ENCODE measurements around the gene PMEPA1.

DNA sequence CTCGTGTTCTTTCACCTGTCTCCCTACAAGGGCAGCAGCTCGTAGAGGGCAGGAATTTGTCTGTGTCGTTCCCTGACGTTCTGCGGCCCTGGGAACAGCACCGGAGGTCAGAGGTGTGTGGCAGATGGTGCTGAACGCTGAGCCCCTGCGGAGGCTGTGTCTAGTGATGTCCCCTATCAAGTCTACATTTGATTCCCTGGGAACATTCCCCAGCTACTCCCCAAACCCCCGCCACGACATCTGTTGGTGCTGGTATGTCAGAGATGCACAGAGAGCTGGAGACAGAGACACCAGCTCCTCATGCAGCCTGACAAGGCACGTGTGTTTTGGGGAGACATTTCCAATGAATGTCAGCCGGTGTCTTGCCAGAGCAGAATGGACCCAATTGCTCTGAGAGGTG, 7.7 kb downstream of the PMEPA1 start:
- TF ChIP-seq, protein P1, sequence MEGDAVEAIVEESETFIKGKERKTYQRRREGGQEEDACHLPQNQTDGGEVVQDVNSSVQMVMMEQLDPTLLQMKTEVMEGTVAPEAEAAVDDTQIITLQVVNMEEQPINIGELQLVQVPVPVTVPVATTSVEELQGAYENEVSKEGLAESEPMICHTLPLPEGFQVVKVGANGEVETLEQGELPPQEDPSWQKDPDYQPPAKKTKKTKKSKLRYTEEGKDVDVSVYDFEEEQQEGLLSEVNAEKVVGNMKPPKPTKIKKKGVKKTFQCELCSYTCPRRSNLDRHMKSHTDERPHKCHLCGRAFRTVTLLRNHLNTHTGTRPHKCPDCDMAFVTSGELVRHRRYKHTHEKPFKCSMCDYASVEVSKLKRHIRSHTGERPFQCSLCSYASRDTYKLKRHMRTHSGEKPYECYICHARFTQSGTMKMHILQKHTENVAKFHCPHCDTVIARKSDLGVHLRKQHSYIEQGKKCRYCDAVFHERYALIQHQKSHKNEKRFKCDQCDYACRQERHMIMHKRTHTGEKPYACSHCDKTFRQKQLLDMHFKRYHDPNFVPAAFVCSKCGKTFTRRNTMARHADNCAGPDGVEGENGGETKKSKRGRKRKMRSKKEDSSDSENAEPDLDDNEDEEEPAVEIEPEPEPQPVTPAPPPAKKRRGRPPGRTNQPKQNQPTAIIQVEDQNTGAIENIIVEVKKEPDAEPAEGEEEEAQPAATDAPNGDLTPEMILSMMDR (IDR thresholded peaks at IDR 0.05): no peak
- TF ChIP-seq POLR2A (IDR thresholded peaks at IDR 0.05) (no peak), EP300 (IDR thresholded peaks at IDR 0.05) (no peak)
